SKM-1 treated with dmso at 0.1 percent for 144 hours (cell line): Measurements from ENCODE around the gene ITGA11.

ENCODE experiments used
- DNase-seq: peaks from one replicate; lab custom pipeline; 2025; ENCODE audit not compliant: unreplicated experiment; lab: John Stamatoyannopoulos, UW

Gene ITGA11

GRCh38 chr15:68447976-68448755 is 16.2 kb upstream of the ITGA11 start:
- no peak for DNase-seq

- DNase-seq, result no peak
These were observed 15.2 kb upstream of the ITGA11 start for GRCh38 chr15:68447209-68447608.

DNA sequence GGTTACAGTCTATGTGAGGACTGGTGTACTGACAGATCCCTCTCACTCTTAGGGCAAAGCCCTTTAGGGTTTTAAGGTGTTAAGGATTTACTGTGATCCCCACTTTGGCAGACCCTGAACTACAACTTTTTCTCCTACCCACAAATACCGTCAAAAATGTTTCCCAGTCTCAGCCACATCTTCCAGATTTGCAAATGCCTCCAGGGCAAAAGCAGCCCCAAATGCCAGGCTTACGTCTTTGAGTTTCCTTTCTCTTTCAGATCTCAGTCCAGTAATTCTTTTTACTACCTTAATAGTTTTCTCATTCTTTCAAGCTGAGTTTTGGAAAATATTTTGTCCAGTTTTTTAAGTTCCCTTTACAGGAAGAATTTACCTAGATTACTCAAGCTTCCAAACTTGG is 13.4 kb upstream of the ITGA11 start:
- DNase-seq, result no peak

DNA sequence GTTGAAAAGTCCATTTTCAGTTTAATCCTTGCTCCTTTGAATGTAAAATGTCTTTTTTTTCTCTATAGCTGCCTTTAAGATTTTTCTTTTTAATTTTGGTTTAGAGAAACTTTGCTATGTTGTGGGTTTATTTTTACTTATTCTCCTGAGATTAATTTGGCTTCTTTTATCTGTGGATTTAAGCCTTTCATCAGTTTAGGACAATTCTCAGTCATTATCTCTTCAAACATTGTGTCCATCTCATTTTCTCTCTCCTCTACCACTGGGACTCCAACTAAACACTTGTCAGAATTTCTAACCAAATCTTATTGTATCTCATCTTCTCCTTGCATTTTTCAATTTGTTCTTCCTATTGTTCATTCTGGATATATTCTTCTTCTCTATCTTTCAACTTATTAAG is 12.4 kb upstream of the ITGA11 start:
- no peak for DNase-seq

DNA sequence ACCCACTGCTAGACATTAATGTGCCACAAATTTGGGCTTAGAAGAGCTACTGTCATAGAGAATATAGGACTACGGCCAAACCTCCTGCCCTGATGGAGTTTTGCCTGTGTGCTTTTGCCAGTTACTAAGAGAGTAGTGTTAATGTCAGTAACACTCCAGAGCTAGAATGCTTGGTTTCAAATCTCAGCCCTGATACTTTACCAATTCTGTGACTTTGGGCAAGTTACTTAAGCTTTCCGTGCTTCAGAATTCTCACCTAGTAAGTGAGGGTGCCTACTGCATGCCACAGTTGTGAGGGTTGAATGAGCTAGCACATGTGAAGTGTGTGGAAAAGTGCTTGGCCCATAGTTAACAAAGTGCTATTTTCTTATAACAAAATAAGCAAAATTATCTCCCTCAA is 10.9 kb upstream of the ITGA11 start:
- DNase-seq, result no peak

- no peak for DNase-seq
These were observed 10.1 kb upstream of the ITGA11 start for GRCh38 chr15:68442041-68442440.

DNA sequence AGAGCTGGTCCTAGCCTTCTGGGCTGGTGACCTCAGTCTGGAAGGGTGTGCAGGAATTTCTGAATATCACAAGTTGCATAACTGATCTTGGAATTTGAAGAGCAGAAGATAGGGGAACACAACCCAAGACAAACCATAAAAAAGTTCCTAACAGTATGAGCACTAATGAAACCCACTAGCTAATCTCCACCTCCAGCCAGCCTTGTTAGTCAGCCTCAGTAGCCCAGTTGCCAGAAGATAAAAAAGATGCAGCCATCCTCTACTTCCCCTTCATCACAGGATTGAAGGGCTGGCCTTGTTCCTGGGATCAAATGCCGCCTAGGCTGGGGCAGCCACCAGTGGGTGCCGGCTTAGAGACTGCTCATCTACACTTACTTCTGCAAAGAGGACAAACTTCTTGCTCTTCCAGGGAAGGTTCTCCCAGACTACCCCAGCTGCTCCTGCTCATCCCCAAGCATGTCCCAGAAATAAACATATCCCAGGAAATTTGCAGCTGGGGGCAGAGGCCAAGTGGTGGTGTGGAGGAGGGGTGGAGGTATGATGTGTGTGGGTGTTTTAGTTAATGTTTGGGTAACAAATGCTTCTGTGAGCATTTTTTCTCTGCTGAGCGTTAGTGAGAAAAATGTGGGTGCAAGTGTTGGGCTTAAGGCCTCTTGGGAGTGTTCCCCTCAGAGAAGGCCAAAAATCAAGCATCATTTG is 9.2 kb upstream of the ITGA11 start:
- no peak for DNase-seq

- DNase-seq, result no peak
These were observed 8.2 kb upstream of the ITGA11 start for GRCh38 chr15:68440136-68440535.

- no peak for DNase-seq
These were observed 7.5 kb upstream of the ITGA11 start for GRCh38 chr15:68439506-68439905.

DNA sequence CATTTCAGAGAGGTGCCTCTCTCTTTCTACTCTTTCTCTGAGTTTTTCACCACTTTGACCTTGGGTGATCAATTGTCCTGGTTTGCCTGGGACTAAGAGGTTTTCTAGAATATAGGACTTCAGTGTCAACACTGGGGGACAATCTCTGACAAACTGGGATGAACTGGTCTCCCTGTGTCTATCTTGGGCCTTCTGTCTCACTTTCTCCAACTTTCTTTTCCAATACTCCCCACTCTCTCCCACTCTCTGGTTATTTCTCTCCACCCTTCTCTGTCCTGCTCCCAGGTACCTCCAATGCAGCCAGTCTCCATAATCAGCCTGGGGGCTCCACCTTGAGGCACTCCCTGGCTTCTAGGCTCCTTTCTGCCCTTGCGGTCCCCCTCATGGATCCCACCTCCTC is 4.7 kb upstream of the ITGA11 start:
- DNase-seq, result no peak

DNA sequence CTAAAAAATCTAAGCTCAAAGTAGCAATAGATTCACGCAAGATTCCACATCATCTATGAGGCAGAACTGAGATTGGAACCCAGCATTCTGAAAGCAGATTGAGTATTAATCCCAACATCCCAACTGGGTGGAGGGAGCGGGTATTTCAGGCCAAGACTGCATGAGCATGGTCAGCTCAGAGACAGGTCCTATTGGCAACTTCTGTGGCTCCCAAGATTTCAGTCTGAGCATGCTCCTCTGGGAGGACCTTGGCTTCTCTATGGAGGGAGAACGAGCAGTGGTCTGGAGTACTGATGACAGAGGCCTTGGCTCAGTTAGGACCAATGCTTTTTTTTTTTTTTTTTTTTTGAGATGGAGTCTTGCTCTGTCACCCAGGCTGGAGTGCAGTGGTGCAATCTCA is 4.0 kb upstream of the ITGA11 start:
- DNase-seq, result no peak

DNA sequence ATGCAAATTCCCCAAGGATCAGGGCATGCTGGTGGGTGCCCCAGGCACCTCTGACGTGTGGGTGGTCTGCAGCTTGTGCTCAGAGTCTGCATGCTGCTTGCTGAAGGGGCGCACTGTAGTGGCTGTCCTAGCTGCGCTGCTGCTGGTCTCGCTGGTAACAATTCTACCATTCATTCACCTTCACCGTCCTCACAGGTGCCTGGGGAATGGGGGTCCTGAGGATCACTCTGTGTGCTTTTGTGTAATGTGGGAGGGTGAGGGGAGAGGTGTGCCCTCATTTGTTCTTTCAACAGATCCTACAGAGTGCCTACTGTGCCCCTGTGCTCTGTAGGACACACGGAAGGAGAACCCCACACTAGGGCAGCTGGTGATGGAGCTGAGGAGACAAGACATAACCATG is 2.1 kb upstream of the ITGA11 start:
- DNase-seq, result no peak

DNA sequence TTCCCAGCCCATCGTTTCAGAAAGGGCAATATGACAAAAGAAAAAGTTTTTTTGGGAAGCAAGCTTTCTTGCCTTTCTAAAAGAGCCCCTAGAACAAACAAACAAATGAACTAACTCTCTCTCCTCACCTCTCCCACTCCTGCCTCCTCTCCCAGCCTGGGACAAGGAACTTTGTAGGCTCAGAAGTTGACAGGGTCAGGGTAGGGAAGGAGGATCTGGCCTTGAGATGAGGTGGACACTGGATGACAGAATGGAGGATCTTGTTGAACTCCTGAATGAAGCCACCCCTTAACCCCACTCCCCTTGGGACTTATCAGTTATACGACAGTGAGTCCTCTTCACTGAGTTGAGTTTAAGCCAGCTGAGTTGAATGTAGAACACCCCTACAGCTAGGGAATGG is 1.6 kb upstream of the ITGA11 start:
- DNase-seq, result no peak

DNA sequence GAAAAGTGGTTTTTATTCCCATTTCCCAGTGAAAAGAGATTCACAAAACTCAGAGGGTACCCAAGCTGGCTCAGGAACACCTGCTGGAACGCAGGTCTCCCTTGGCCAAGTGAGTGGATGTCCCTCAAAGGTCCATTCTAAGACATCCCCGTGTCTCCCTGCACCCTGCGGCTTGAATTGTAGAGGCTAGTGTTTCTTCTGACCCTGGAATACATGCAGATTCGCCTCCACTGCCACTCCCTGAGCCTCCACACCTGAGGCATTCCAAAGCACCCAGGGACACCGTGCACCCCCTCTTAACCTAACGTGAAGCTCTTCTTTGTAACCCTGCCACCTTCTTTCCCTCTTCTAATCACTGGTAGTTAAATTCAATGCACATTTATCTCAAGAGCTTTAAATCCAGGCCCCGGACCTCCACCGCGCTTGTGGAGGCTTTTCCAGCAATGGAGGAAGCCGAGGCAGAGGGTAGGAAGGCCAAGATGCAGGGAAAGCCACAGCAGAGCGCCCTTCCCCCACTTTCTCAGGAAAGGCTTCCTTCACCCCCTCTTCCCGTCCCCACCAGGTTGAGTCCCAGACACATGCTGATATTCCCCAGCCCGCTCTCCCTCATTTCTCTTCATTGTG is 590 bp upstream of the ITGA11 start:
- DNase-seq, result no peak

- no peak for DNase-seq
These were observed 749 bp downstream of the ITGA11 start for GRCh38 chr15:68431037-68431791.

DNA sequence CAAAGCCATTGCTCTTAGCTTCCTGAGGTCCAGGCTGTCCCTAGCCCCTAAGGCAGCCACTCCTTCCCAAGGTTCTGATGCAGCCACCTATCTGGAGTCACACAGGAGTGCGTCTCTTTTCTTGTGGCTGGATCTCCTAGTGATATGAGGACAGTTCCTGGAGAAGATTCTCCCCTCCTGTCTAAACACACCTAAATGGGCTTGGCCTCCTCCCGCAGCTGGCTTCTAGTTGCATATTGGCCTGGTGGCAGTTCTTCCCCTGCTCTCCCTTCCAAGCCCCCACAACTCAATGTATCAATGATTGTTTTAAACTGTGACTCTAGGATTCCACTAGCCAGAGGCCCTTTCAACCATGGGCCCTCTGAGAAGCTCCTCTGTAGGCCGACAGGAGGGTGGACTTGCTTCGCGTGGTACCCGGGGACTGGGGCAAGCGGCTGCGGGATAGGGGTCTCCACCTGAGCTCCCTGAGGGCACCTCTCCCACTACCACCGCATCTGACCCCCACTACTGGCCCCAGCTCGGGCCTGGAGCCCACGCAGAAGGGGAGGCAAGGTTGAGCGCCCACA is 1.4 kb downstream of the ITGA11 start:
- no peak for DNase-seq

DNA sequence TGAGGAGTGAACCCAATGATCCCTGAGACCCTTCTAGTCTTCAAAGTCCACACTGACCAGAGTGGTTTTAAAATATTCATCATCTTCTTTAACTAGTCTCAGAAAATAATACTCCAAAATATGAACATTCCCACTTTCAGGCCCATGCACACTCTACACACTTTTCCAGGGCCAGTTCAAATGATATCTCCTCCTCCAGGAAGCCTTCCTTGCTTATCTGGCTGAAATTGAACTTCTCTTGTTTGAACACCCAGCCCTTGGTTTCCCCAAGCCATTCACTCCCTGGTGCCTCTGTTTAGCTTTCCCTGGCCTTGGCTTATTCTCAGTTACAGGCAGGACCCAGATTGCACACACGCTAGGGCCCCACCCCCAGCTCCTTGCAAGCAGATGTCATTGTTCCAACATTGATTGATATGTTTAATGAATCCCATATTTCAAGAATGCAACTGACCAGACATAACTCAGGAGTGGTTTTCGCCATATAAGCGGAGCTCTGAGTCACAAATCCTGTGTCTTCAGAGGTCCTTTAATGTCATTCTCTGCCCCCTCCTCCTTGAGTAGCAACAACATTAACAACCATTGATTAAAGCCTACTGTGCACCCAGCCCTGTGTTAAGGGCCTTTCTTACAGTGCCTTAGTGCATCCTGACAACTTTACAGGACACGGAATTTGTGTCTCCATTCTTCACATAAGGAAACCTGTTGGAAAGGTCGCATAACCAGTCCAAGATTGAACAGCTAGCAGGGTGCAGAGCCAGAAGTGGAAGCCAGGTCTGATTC is 2.1 kb downstream of the ITGA11 start:
- no peak for DNase-seq

- no peak for DNase-seq
These were observed 3.5 kb downstream of the ITGA11 start for GRCh38 chr15:68428431-68428940.

GRCh38 chr15:68427963-68428362 is 4.0 kb downstream of the ITGA11 start:
- no peak for DNase-seq

DNA sequence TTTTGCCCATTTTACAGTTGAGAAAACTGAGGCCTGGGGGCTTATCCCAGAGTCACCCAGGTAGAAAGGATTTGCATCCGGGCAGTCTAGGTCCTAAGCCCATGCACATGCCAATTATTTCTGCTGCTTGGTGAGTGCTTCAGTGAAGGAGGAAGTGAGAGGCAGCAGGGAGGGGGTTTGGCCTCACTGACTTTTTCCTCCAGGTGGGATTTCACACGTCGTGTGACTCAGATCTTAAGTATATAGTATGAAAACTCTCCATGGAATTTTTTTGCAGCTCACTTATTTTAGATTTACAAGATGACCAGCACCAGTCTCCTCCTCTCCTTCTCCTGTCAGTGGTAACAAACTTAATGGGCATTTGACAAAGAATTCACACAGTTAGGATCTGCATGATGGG is 4.6 kb downstream of the ITGA11 start:
- DNase-seq, result no peak
